OCI-LY3 (cell line): ENCODE results near the gene LTO1.

Experiments
- EZH2phosphoT487 ChIP-seq: fragments of 200-600 bp; shearing (Covaris generic); IDR thresholded peaks from 2 replicates; pipeline ENCODE4 v1.6.1; 2018; ENCODE audit warnings: antibody characterized with exemption, mixed run types, low read depth
- TF ChIP-seq, protein P1 (sequence below): fragments of 200-600, 300-600 bp; sonication (generic); IDR thresholded peaks from 2 replicates; pipeline ENCODE4 v1.5.1; 2014; ENCODE audit warnings: antibody characterized with exemption, low read length, low read depth

DNA sequence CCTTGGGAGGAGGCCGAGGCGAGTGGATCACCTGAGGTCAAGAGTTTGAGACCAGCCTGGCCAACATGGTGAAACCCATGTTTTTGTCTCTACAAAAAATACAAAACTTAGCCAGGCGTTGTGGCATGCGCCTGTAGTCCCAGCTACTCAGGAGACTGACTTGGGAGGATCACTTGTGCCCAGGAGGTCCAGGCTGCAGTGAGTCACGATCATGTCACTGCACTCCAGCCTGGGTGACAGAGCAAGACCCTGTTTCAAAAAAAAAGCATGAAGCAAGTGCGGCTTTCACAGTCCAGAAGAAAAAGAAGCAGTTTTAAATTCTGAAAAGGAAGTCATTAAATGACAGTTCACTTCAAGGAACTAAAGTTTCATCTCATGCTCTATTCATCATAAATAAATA lies 7.1 kb upstream of the LTO1 start:
- TF ChIP-seq, protein P1, sequence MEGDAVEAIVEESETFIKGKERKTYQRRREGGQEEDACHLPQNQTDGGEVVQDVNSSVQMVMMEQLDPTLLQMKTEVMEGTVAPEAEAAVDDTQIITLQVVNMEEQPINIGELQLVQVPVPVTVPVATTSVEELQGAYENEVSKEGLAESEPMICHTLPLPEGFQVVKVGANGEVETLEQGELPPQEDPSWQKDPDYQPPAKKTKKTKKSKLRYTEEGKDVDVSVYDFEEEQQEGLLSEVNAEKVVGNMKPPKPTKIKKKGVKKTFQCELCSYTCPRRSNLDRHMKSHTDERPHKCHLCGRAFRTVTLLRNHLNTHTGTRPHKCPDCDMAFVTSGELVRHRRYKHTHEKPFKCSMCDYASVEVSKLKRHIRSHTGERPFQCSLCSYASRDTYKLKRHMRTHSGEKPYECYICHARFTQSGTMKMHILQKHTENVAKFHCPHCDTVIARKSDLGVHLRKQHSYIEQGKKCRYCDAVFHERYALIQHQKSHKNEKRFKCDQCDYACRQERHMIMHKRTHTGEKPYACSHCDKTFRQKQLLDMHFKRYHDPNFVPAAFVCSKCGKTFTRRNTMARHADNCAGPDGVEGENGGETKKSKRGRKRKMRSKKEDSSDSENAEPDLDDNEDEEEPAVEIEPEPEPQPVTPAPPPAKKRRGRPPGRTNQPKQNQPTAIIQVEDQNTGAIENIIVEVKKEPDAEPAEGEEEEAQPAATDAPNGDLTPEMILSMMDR = no peak
- no peak for TF ChIP-seq EZH2phosphoT487
